ENCODE measurements around the gene REX1BD.
"Not testable (repeated sequence)": the region's sequence is repeated elsewhere in the genome, so short reads cannot be mapped to it uniquely, and the experiment has no call there.

REX1BD gene

GRCh38 chr19:18597809-18598660 is 9.4 kb downstream of the REX1BD start:
- DNase-seq, result no peak
- no peak overlapping the region for H3K27ac ChIP-seq
- peaks cover 2% of the 10 kb centered on the region for H3K27me3 ChIP-seq (replicated peaks)
- in situ Hi-C loops (cut with HindIII; ENCODE audit: low pct_ligation_motif_present, low sequenced_read_pairs), result loop anchor here (25.0 kb wide), 1 partner anchor 264 kb away; no protein-coding TSS in a partner anchor
- no peaks in the 10 kb centered on the region for H3K36me3 ChIP-seq (replicated peaks)
- no peak overlapping the region for H3K4me3 ChIP-seq (ENCODE audit: low read depth, low read length)
- no peak for TF ChIP-seq CTCF (IDR thresholded peaks at IDR 0.05; ENCODE audit: low read depth, low read length, missing control alignments)

- no peak for TF ChIP-seq CTCF (IDR thresholded peaks at IDR 0.05; ENCODE audit: low read depth, low read length, missing control alignments)
- Histone ChIP-seq H3K36me3 (replicated peaks) (no peaks in the 10 kb centered on the region), H3K27ac (no peak overlapping the region), H3K4me3 (ENCODE audit: low read depth, low read length) (no peak overlapping the region), H3K27me3 (replicated peaks) (peaks cover 13% of the 10 kb centered on the region)
- in situ Hi-C loops (cut with HindIII; ENCODE audit: low pct_ligation_motif_present, low sequenced_read_pairs), result loop anchor here (25.0 kb wide), 1 partner anchor 263 kb away; no protein-coding TSS in a partner anchor
- no peak for DNase-seq
Measured at GRCh38 chr19:18599485-18599884, 10.9 kb downstream of the REX1BD start.

GRCh38 chr19:18600692-18601397 is 12.2 kb downstream of the REX1BD start:
- H3K36me3 ChIP-seq (replicated peaks); DNase-seq; in situ Hi-C loops (cut with HindIII; ENCODE audit: low pct_ligation_motif_present, low sequenced_read_pairs); H3K4me3 ChIP-seq (ENCODE audit: low read depth, low read length); H3K27ac ChIP-seq: not testable (repeated sequence)
- peaks cover 25% of the 10 kb centered on the region for H3K27me3 ChIP-seq (replicated peaks)

GRCh38 chr19:18601875-18602274 is 13.3 kb downstream of the REX1BD start:
- in situ Hi-C loops (cut with HindIII; ENCODE audit: low pct_ligation_motif_present, low sequenced_read_pairs), result no loop called here
- H3K27me3 ChIP-seq (replicated peaks), result peaks cover 32% of the 10 kb centered on the region
- no peak for TF ChIP-seq CTCF (IDR thresholded peaks at IDR 0.05; ENCODE audit: low read depth, low read length, missing control alignments)

GRCh38 chr19:18603255-18603957 is 14.8 kb downstream of the REX1BD start:
- in situ Hi-C loops (cut with HindIII; ENCODE audit: low pct_ligation_motif_present, low sequenced_read_pairs), result no loop called here
- peaks cover 44% of the 10 kb centered on the region for H3K27me3 ChIP-seq (replicated peaks)
- peak overlapping the region; percentile 34 for H3K4me3 ChIP-seq (ENCODE audit: low read depth, low read length)
- no peaks in the 10 kb centered on the region for H3K36me3 ChIP-seq (replicated peaks)
- DNase-seq, result no peak
- peak; percentile 67 for TF ChIP-seq CTCF (IDR thresholded peaks at IDR 0.05; ENCODE audit: low read depth, low read length, missing control alignments)
- no peak overlapping the region for H3K27ac ChIP-seq

More at GRCh38 chr19:18601875-18602274, 13.3 kb downstream of the REX1BD start:
- Histone ChIP-seq H3K27ac (no peak overlapping the region), H3K4me3 (ENCODE audit: low read depth, low read length) (no peak overlapping the region), H3K36me3 (replicated peaks) (no peaks in the 10 kb centered on the region)
- DNase-seq, result no peak
